Sigmoid colon (tissue), 4 donors: ENCODE results near the gene KRT24.

Source experiments
- CTCF ChIP-seq, 4 experiments: fragments of 450-650 bp in 3 of 4; fragments of 200-600 bp in 1 of 4; IDR thresholded peaks; one replicate each; pipeline ENCODE4 v1.5.1; 2016 to 2019; ENCODE audit warnings: antibody characterized with exemption in 4 of 4, mild to moderate bottlenecking in 3 of 4, moderate library complexity in 2 of 4
- EP300 ChIP-seq, 4 donors: sonication (generic); formaldehyde crosslinking; IDR thresholded peaks; one replicate each; pipeline ENCODE4 v1.6.1; 2017; ENCODE audit warnings: antibody characterized with exemption in 4 of 4
- POLR2A ChIP-seq, 2 donors: fragments of 450-650 bp; IDR thresholded peaks; one replicate each; pipeline ENCODE4 v1.6.1; 2016; ENCODE audit warnings: antibody characterized with exemption in 2 of 2, mild to moderate bottlenecking in 2 of 2, moderate library complexity in 2 of 2
- POLR2AphosphoS5 ChIP-seq, 4 donors: sonication (generic); formaldehyde crosslinking; IDR thresholded peaks; one replicate each; pipeline ENCODE4 v1.6.1; 2017; ENCODE audit warnings: antibody characterized with exemption in 4 of 4

- TF ChIP-seq POLR2AphosphoS5 (IDR thresholded peaks at IDR 0.05) (no peak), POLR2A (IDR thresholded peaks at IDR 0.05) (no peak), CTCF (IDR thresholded peaks at IDR 0.05) (no peak), EP300 (IDR thresholded peaks at IDR 0.05) (no peak)
These were observed 2.0 kb upstream of the KRT24 start for GRCh38 chr17:40705584-40705983.
